H1 (cell line): ENCODE results near the gene COL6A2. TPM values are rescaled to one million over a fixed set of nuclear protein-coding genes. Genes with fewer than 3 reads are reported as not detected.

ENCODE experiments used
- CTCF ChIA-PET: fragments of 300-600 bp; sonication (Branson Sonifier 250); formaldehyde crosslinking; loops from one replicate; lab custom pipeline; 2021; ENCODE audit not compliant: partially characterized antibody; lab: Charles Lee
- POLR2A ChIA-PET: fragments of 300-600 bp; sonication (Branson Sonifier 250); formaldehyde crosslinking; loops from one replicate; lab custom pipeline; 2021; ENCODE audit warnings: inconsistent platforms; ENCODE audit not compliant: partially characterized antibody; lab: Charles Lee
- DNase-seq, 2 experiments: peaks; one replicate each; pipeline versions ENCODE4 v3.0.0 to v3.0.0-alpha.2; 2010 to 2022; ENCODE audit warnings: low spot score in 2 of 2, low read depth in 1 of 2, mixed read lengths in 1 of 2
- FAIRE-seq: peaks from 2 replicates; lab custom pipeline; 2011; peaks lifted over from hg19 to GRCh38; lab: Jason Lieb, UNC
- H2AFZ ChIP-seq: 2 replicates; pipeline ENCODE4 v1.8.1; 2012; ENCODE audit warnings: low read length, inconsistent platforms
- H2AK5ac ChIP-seq: 2 replicates; pipeline ENCODE4 v1.6.1; 2013; ENCODE audit warnings: low read depth, low read length
- H2BK120ac ChIP-seq: replicated peaks from 2 replicates; pipeline ENCODE3; 2013; ENCODE audit warnings: low read depth, low read length, inconsistent platforms
- H2BK12ac ChIP-seq: 2 replicates; pipeline ENCODE4 v1.6.1; 2013; ENCODE audit warnings: low read depth, low read length
- H2BK15ac ChIP-seq: 2 replicates; pipeline ENCODE4 v1.6.1; 2013; ENCODE audit warnings: low read length
- H2BK20ac ChIP-seq: 2 replicates; pipeline ENCODE4 v1.6.1; 2013; ENCODE audit warnings: low read length
- H2BK5ac ChIP-seq: 2 replicates; pipeline ENCODE4 v1.6.1; 2013; ENCODE audit warnings: low read depth, low read length
- H3K14ac ChIP-seq: 2 replicates; pipeline ENCODE4 v1.6.1; 2013; ENCODE audit warnings: inconsistent platforms; ENCODE audit not compliant: insufficient read length
- H3K18ac ChIP-seq: 2 replicates; pipeline ENCODE4 v1.6.1; 2013; ENCODE audit warnings: low read length; ENCODE audit errors: extremely low read depth
- H3K23ac ChIP-seq: 2 replicates; pipeline ENCODE4 v1.6.1; 2013; ENCODE audit warnings: inconsistent platforms; ENCODE audit not compliant: insufficient read length
- H3K23me2 ChIP-seq: 2 replicates; pipeline ENCODE4 v1.6.1; 2013; ENCODE audit warnings: low read depth, low read length
- H3K27ac ChIP-seq: 2 replicates; pipeline ENCODE4 v1.6.1; 2011; ENCODE audit warnings: low read depth, low read length, inconsistent platforms
- H3K27me3 ChIP-seq, 4 experiments: replicated peaks in 1 of 4; 1 replicate in 1 of 4; 2 replicates in 3 of 4; pipeline versions ENCODE4 v1.6.1 to v1.8.1; 2011 to 2013; ENCODE audit warnings: low read length in 3 of 4, mild to moderate bottlenecking in 3 of 4, inconsistent platforms in 2 of 4, mixed read lengths in 2 of 4, moderate library complexity in 1 of 4; ENCODE audit not compliant: control insufficient read depth in 3 of 4, insufficient read depth in 3 of 4; ENCODE audit errors: extremely low read depth in 1 of 4
- H3K36me3 ChIP-seq, 4 experiments: 2 replicates each; pipeline versions ENCODE4 v1.6.1 to v1.8.1; 2011 to 2013; ENCODE audit warnings: mild to moderate bottlenecking in 4 of 4, low read length in 3 of 4, moderate library complexity in 2 of 4, control low read depth in 1 of 4, inconsistent platforms in 1 of 4; ENCODE audit not compliant: insufficient read depth in 4 of 4, control insufficient read depth in 2 of 4
- H3K4ac ChIP-seq: replicated peaks from 2 replicates; pipeline ENCODE3; 2013; ENCODE audit warnings: low read length, low read depth, mixed read lengths, inconsistent platforms; ENCODE audit not compliant: insufficient read length
- H3K4me1 ChIP-seq, 4 experiments: replicated peaks in 1 of 4; 1 replicate in 1 of 4; 2 replicates in 3 of 4; pipeline versions ENCODE4 v1.6.1 to v1.8.1; 2011 to 2013; ENCODE audit warnings: low read length in 3 of 4, inconsistent platforms in 2 of 4, mixed read lengths in 1 of 4; ENCODE audit not compliant: insufficient read depth in 4 of 4, control insufficient read depth in 3 of 4
- H3K4me2 ChIP-seq, 2 experiments: 2 replicates each; pipeline versions ENCODE4 v1.6.1 to v1.8.1; 2011 to 2013; ENCODE audit warnings: low read depth in 2 of 2, low read length in 2 of 2, control low read depth in 1 of 2, inconsistent platforms in 1 of 2, mild to moderate bottlenecking in 1 of 2; ENCODE audit not compliant: insufficient read depth in 1 of 2
- H3K4me3 ChIP-seq, 4 experiments: fragments of 200-600, 300-600 bp in 1 of 4; sonication (generic), shearing (Covaris generic), sonication (Bioruptor Twin) in 1 of 4; 2 replicates each; pipeline versions ENCODE4 v1.5.1 to v1.8.1; 2011 to 2016; ENCODE audit warnings: low read length in 4 of 4, low read depth in 3 of 4, control low read depth in 2 of 4, inconsistent platforms in 2 of 4, mild to moderate bottlenecking in 2 of 4, mixed read lengths in 1 of 4, moderate library complexity in 1 of 4; ENCODE audit not compliant: insufficient read depth in 2 of 4; ENCODE audit errors: extremely low read depth in 1 of 4
- H3K56ac ChIP-seq: replicated peaks from 2 replicates; pipeline ENCODE3; 2013; ENCODE audit warnings: low read depth, mild to moderate bottlenecking, mixed read lengths, low read length, inconsistent platforms; ENCODE audit not compliant: insufficient read length
- H3K79me1 ChIP-seq: 2 replicates; pipeline ENCODE4 v1.6.1; 2013; ENCODE audit warnings: low read depth, low read length, control low read depth
- H3K79me2 ChIP-seq, 2 experiments: 2 replicates each; pipeline versions ENCODE4 v1.6.1 to v1.8.1; 2012 to 2013; ENCODE audit warnings: low read length in 2 of 2, mild to moderate bottlenecking in 2 of 2, inconsistent platforms in 1 of 2; ENCODE audit not compliant: insufficient read depth in 2 of 2, control insufficient read depth in 1 of 2
- H3K9ac ChIP-seq, 4 experiments: replicated peaks in 1 of 4; 1 replicate in 1 of 4; 2 replicates in 3 of 4; pipeline versions ENCODE4 v1.6.1 to v1.8.1; 2011 to 2013; ENCODE audit warnings: low read depth in 3 of 4, low read length in 3 of 4, control low read depth in 2 of 4, mild to moderate bottlenecking in 2 of 4, moderate library complexity in 2 of 4, inconsistent platforms in 1 of 4; ENCODE audit errors: extremely low read depth in 1 of 4
- H3K9me3 ChIP-seq, 2 experiments: 2 replicates each; pipeline versions ENCODE4 v1.6.1 to v1.8.1; 2012 to 2013; ENCODE audit warnings: mild to moderate bottlenecking in 2 of 2, moderate library complexity in 2 of 2, control low read depth in 1 of 2, inconsistent platforms in 1 of 2, low read depth in 1 of 2, low read length in 1 of 2, mixed read lengths in 1 of 2; ENCODE audit not compliant: insufficient read depth in 2 of 2
- H4K20me1 ChIP-seq, 2 experiments: replicated peaks in 1 of 2; 2 replicates each; pipeline versions ENCODE3 to v1.8.1; 2011 to 2013; ENCODE audit warnings: inconsistent platforms in 2 of 2, low read length in 2 of 2, mild to moderate bottlenecking in 1 of 2; ENCODE audit not compliant: insufficient read depth in 2 of 2, control insufficient read depth in 1 of 2
- H4K5ac ChIP-seq: 2 replicates; pipeline ENCODE4 v1.6.1; 2013; ENCODE audit warnings: low read length, low read depth, mixed read lengths, inconsistent platforms; ENCODE audit not compliant: insufficient read length
- H4K8ac ChIP-seq: 2 replicates; pipeline ENCODE4 v1.8.0; 2013; ENCODE audit warnings: mild to moderate bottlenecking, moderate library complexity, low read length, inconsistent platforms; ENCODE audit not compliant: insufficient read depth; ENCODE audit errors: extremely low read depth
- H4K91ac ChIP-seq: replicated peaks from 2 replicates; pipeline ENCODE3; 2013; ENCODE audit warnings: low read length, mixed read lengths, inconsistent platforms; ENCODE audit not compliant: insufficient read length
- HDAC6 ChIP-seq: IDR thresholded peaks from one replicate; pipeline ENCODE4 v1.7.1; 2012; ENCODE audit warnings: low read depth, mild to moderate bottlenecking, inconsistent platforms, low read length, moderate library complexity
- RBBP5 ChIP-seq: IDR thresholded peaks from 2 replicates; pipeline ENCODE4 v1.7.1; 2012; ENCODE audit warnings: low read depth, mild to moderate bottlenecking, inconsistent platforms, low read length, moderate library complexity, borderline replicate concordance
- WGBS, 2 experiments: shearing (Covaris generic) in 1 of 2; methylation state at CpG; one replicate each; pipeline versions ENCODE4 v1.1.6 to v1.1.7; 2013 to 2015; ENCODE audit warnings: low lambda C conversion rate in 2 of 2, mixed read lengths in 2 of 2, inconsistent platforms in 1 of 2, low coverage in 1 of 2, missing lambda C conversion rate in 1 of 2; ENCODE audit not compliant: insufficient replicate concordance in 2 of 2, insufficient coverage in 1 of 2, insufficient read length in 1 of 2; ENCODE audit errors: extremely low coverage in 1 of 2, missing lambda C conversion rate in 1 of 2; 5-methylcytosine and 5-hydroxymethylcytosine counted together
- polyA plus RNA-seq, 7 experiments: library from polyadenylated mRNA; depleted of rRNA in 3 of 7; stranded (reverse) in 5 of 7; unstranded in 2 of 7; fragments of >200 nt in 5 of 7; fragments of 200-250 nt in 2 of 7; gene quantifications; 1 replicate in 5 of 7; 2 replicates in 1 of 7; 4 replicates in 1 of 7; pipeline versions ENCODE4 v1.2.1 to v1.2.3, GENCODE V29; 2011 to 2013; ENCODE audit warnings: missing spikeins in 2 of 7, mixed read lengths in 2 of 7
- total RNA-seq: library from RNA; stranded (reverse); fragmentation: NEBNext Ultra II Directional; extraction: Animal tissue kit (Norgen Biotek cat#: 25700); gene quantifications from 2 replicates; pipeline ENCODE4 v1.2.1, GENCODE V29; 2021

Gene COL6A2
- total and polyA plus RNA-seq, 2 of the 8 experiments (the other 6 are each of a cell fraction or from before 2014, with no cell fraction given): 60.1 to 62.7 TPM

DNA sequence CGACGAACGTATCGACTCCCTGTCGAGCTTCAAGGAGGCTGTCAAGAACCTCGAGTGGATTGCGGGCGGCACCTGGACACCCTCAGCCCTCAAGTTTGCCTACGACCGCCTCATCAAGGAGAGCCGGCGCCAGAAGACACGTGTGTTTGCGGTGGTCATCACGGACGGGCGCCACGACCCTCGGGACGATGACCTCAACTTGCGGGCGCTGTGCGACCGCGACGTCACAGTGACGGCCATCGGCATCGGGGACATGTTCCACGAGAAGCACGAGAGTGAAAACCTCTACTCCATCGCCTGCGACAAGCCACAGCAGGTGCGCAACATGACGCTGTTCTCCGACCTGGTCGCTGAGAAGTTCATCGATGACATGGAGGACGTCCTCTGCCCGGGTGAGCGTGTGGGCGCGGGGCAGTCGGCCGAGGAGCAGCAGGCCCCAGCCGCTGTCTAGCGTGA is 28.0 kb downstream of the COL6A2 start:
- ChIA-PET POLR2A (no interaction called here), CTCF (interaction anchor here (1.1 to 1.4 kb wide), 2 partner anchors 17 to 28 kb away, joined by 4 read pairs; no protein-coding TSS in a partner anchor)
- 93% methylated on average over 45 of the region's 47 CpGs; no CpG with 5 or more reads in 1 of the 2 experiments for WGBS, 2 experiments
- no peak overlapping the region for H3K18ac ChIP-seq
- no peaks in the 10 kb centered on the region for H3K9me3 ChIP-seq
- peaks cover 7% of the 10 kb centered on the region; the same call in 1 of the 2 replicates for H3K23me2 ChIP-seq
- H3K23ac ChIP-seq: no peak overlapping the region
- no peak overlapping the region for H4K8ac ChIP-seq
- H2BK20ac ChIP-seq: no peak overlapping the region
- no peak overlapping the region for H3K4me2 ChIP-seq
- no peak overlapping the region for H3K27ac ChIP-seq
- H2BK5ac ChIP-seq: no peak overlapping the region; the same call in none of the 2 replicates
- no peak overlapping the region for H2BK120ac ChIP-seq
- no peak overlapping the region for H3K9ac ChIP-seq
- no peak overlapping the region for H3K14ac ChIP-seq
- peaks cover 0 to 7% (median 0%) of the 10 kb centered on the region in 4 experiments; a peak in 2 of 7 replicates for H3K4me1 ChIP-seq
- H3K27me3 ChIP-seq: no peaks in the 10 kb centered on the region
- no peak overlapping the region for H4K91ac ChIP-seq
- H3K36me3 ChIP-seq: peaks cover 2 to 23% (median 3%) of the 10 kb centered on the region in 4 experiments; a peak in 4 of 8 replicates
- no peaks in the 10 kb centered on the region for H3K79me1 ChIP-seq
- H3K56ac ChIP-seq: no peak overlapping the region
- H4K5ac ChIP-seq: no peak overlapping the region
- FAIRE-seq (no peak), DNase-seq (peak in 1 of 2 experiments; percentile 36)
- no peak overlapping the region for H2BK15ac ChIP-seq
- H3K79me2 ChIP-seq: no peaks in the 10 kb centered on the region
- no peak overlapping the region for H3K4ac ChIP-seq
- H2AFZ ChIP-seq: no peak overlapping the region
- H3K4me3 ChIP-seq: no peak overlapping the region
- peaks cover 0 to 16% of the 10 kb centered on the region in 2 experiments for H4K20me1 ChIP-seq
- no peak overlapping the region for H2BK12ac ChIP-seq
- no peak overlapping the region for H2AK5ac ChIP-seq
- TF ChIP-seq HDAC6 (no peak), RBBP5 (no peak)
- TF ChIP-seq, all 59 proteins: peak for 0
